Inferior parietal cortex (tissue), 1 donor: ENCODE data around the gene SORL1-AS1.

ENCODE experiments used
- DNase-seq: peaks from one replicate; pipeline ENCODE4 v3.0.0-alpha.2; 2016; ENCODE audit errors: extremely low spot score

Gene SORL1-AS1

DNA sequence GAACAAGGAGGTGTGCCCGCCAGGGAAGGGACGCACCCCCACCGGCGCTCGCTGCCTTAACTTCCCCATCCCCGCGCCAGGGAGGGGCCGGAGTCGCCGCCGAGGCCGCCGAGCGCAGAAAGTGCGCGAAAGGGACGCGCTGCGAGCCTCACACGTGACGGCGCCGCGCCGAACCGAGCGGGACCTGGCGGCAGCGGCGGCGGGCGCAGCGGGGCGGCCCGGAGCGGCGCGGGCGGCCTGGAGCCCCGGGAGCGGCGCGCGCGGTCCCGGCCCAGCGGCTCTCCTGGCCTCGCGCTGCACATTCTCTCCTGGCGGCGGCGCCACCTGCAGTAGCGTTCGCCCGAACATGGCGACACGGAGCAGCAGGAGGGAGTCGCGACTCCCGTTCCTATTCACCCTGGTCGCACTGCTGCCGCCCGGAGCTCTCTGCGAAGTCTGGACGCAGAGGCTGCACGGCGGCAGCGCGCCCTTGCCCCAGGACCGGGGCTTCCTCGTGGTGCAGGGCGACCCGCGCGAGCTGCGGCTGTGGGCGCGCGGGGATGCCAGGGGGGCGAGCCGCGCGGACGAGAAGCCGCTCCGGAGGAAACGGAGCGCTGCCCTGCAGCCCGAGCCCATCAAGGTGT, 670 bp downstream of the SORL1-AS1 start, which contains the start of gene SORL1:
Gene SORL1, plus strand, starts transcription at position 329 of the 623 bp plus-strand sequence. Its CDS starts 18 bp downstream, at position 347.
- no peak for DNase-seq

DNA sequence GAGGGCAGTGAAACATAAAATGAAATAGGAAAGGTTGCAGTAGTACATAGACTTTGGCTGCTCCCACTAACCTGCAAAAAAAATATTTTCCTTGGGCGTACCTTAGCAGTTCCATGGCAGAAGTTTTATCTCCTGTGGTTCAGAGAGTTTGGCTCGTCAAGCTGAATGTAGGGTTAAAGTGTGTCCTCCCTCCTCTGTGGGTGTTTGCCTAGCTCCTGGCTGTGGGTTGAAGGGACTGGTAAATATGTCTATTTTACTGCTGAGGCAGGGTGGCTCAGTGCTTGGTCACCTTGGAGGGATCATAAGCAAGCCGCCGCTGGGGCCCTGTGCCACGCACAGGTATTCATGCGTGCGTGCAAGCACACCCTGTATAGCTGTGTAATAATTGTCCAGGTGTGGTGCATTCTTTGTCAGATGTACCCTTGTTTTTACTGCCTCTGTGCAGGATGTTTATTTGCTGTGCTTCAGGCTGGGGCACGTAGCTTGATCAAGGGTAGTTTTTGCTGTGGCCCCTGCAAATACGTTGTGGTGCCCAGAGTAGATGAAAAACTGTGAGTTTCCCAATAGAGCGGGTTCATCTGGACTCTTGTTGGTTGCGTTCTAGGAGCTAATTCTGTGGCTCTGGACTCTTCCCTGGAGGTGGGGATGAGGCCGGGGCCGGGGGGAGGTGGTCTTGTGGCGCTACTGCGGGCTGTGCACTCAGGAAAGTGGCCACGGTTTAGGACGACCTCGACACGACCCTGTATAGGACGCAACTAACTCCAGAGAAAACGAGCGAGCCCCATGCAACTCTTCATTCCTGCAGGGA, 1.4 kb downstream of the SORL1-AS1 start:
- no peak for DNase-seq

GRCh38 chr11:121450401-121450800, 2.4 kb downstream of the SORL1-AS1 start:
- no peak for DNase-seq

- no peak for DNase-seq
Measured at GRCh38 chr11:121449626-121450025, 3.1 kb downstream of the SORL1-AS1 start.

DNA sequence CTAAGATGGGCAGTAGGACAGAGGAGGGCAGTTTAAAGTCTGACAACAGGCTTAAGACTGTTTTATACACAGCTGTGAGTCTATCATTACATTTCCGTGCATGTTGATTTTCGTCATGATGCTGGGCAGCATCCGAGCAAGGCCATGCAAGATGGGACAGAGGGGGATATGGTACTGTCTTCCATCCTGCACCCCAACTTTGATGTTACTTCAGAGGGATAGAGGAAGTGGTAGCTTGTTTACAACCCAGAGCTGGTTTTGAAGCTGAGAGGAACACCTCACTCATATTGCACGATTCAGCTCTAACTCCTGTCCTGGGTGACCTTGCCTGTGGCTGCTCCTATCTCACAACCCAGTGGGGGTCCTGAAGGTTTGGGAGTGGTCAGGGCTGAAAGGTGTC, 3.6 kb downstream of the SORL1-AS1 start:
- DNase-seq = no peak

DNA sequence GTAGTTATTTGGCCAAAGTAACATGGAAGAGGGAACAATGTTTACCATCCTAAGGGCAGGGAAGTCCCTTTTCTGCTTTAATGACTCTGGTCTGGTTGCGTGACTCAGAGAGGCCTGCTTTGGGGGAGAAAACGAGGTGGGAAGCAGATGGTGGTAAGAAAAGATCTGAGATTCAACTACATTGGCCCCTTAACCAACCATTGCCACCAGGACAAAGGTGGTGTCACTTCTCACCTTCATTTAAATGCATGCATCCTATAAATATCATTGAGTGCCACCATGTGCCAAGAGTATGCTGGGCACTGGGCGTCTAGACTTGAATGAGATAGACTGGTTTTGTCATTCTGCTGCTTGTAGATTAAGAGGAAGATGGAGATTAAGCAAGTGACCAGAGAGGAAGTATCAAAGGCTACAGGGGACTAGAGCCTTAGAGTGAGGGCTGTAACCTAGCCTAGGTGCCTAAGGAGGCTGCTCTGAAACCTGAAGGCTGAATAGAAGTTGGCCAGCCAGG, 4.3 kb downstream of the SORL1-AS1 start:
- DNase-seq = no peak

DNA sequence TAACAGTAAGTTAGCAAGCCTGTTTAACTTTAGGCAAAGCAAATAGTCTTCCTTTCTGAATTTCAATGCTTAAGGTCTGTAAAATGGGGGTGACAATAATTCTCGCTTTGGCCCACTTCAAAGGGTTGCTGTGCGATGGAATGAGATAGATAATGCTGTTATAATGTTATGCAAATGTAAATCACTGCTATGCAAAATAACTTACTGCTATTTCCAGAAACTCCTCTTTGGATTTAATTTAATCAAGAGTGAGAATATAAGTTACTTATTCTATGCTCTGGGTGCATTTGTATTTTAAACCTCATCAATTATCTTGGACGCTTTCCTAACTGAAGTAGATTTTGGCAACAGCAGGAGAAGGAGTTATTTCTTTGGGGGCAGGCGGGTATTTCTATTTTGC, 4.8 kb downstream of the SORL1-AS1 start:
- no peak for DNase-seq

DNA sequence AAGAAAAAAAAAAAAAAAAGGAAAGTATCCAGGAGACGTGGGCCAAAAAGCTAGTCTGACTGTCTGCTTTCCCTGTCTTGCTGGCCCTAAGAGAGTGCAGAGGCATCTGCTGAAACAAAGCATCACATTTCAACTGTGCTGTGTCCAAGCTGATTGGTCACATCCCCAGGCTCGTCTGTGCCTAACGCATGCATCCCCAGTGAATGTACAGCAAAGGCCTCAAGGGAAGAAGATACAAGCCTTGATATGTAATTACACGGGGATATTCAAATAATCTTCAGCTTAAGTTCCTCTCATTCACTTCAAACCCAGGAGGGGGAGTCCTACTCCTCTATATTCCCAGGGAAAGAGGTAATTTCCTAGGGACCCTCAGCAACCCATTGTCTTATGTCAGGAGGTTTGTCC, 6.0 kb downstream of the SORL1-AS1 start:
- DNase-seq = no peak

DNA sequence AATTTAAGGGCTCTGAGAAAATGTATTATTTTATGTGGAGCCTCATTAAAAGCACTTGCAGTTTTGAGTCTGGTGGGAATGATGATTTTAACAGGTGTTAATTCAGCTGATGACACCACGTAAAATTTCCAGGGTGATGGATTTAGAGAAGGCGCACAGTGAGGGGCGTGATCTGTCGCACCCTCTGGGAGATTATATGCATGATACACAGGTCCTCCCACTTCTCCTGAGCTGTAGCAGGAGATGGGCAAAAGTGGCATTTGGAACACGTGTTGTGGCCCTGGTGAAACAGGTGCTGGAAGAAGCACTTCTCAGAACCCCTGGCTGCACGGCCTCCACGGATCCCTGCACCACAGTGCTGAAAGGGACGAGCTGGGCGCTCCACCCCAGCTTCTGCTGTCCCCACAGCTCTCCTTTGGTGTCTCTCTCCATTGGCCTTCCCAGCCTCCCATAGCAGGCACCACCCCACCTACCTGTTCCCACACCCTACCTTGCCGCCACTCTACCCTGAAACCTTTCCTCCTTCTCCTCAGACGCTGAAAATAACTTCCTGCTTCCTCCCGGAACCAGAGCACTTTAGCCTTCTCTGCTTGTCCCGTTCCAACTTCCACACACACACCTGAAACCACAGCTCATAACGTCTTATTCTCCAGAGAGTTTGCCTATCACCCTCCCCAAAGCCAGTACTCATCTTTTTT, 7.5 kb downstream of the SORL1-AS1 start:
- no peak for DNase-seq

- no peak for DNase-seq
Measured at GRCh38 chr11:121444526-121444925, 8.2 kb downstream of the SORL1-AS1 start.

DNA sequence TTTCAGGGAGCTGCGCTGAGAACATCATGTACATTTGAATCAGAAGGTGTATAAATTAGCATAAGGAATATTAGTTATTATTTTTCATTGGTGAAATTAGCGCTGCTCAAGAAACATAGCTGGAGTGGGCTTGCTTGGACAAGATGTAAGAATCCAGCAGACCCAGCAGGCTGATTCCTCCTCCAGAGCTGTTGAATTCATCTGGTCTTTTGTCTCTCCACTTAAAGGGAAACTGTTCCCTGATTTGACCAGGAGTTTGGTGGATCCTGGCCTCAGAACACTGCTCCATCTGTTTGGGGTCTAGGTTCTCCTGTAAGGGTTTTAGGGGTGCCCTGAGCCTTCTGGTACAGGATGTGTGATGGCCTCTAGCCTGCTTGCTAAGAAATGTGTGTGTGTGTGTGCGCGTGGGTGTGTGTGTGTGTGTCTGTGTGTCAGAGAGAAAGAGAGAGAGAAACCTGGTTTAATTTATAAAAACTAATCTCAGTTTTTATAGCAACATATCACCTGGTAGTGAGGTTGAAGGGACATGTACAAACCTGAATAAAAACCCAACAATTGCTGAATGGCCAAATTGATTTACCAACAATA, 9.0 kb downstream of the SORL1-AS1 start:
- DNase-seq = no peak

DNA sequence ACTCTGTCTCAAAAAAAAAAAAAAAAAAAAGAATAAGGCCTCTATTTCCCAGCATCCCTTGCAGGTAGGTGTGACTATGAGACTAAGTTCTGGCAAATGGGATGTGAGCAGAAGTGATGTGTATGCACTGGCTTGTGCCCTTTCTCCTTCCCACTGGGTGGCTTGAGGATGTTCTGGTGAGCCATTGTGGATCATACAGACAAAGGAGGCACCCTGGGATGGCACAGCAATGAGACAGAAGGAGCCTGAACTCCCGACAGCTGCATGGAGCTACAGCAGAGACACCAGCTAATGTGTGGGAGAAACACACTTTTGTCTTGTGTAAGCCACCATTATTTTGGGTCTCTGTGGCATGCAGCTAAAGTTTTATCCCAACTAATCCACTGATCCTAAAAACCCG, 11.2 kb downstream of the SORL1-AS1 start:
- DNase-seq = no peak

GRCh38 chr11:121439759-121440158, 13.0 kb downstream of the SORL1-AS1 start:
- DNase-seq = no peak

DNA sequence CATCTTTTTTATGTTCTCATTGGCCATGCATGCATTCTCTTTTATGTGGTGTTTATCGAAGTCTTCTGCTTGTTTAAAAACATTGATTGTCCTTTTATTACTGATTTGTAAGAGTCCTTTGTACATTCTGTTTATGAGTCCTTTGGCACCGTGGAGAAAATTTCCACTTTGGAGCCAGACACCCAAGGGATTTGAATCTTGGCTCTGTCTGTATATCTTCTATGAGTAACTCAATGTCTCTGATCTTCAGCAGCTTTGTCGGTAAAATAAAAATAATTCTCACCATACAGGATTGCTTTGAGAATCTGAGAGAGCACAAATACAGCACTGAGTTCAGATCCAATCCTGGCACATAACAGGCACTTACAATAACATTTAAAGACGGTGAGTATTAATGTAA, 13.4 kb downstream of the SORL1-AS1 start:
- DNase-seq = no peak

- DNase-seq = no peak
Measured at GRCh38 chr11:121437686-121438078, 15.1 kb downstream of the SORL1-AS1 start.

DNA sequence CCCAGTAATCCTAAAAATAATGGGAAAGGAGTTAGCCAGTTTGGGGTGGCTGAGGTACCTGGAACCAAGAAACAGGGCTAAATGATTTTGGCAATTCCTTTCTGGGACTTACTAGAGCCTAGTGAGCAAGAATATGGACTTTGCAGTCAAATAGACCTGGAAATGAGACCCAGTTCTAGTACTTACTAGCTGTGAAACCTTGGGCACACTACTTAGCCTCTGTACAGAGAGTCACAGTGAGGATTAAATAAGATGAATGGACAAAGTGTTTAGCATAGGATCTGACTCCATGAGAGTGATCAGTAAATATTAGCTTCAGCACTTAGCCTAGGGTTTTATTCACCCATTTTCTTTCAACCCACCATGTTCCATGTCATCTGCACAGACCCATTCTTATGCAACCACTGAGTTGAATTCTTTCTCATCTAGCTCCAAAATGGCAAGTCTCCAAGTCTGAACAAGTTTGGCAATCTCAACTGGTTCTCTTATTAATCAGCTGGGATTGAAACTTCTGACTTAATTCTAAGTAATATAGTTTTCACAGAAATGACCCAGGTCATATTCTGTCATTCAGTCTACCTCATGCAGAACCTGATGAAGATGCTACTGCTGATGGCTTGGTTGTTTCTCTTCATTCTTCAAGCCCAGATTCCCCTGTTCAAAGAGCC, 15.6 kb downstream of the SORL1-AS1 start:
- no peak for DNase-seq

- DNase-seq = no peak
Measured at GRCh38 chr11:121435551-121436511, 16.9 kb downstream of the SORL1-AS1 start.

- no peak for DNase-seq
Measured at GRCh38 chr11:121435132-121435531, 17.6 kb downstream of the SORL1-AS1 start.

DNA sequence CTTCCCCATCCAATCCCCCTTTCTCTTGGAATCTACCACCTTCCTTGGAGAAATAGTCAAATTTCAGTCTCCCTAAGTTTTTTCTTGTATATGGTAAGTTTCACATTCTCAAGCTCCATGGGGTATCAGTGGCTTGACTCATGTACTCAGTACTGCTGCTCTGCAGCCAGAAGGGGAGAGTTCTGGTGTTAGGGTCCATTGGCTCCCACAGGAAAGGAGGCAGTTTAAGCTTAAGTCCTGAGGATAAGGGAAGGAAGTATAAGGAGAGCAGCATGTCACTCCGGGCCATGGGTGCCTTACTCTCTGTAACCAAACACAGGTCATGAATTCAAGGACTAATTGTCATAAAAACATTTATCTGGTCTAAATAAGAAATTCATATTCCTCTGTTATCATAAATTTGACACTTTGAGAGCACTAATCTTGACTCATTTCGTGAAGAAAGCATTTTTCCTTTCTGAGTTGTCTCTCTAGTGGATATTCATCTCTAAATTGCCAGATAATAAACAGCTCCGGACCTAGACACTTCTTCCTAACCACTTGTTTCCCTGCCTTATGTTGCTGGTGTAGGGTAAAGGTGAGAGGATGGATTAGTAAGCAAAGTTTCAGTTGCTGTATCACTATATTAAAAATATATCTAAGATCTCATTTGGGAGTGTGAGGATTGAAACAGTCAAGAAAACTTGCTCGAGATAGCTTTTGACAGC, 20.8 kb downstream of the SORL1-AS1 start:
- no peak for DNase-seq

GRCh38 chr11:121429556-121429955, 23.2 kb downstream of the SORL1-AS1 start:
- no peak for DNase-seq
